Measurements from ENCODE around the gene PRAME.
"Not testable (repeated sequence)": the region's sequence is repeated elsewhere in the genome, so short reads cannot be mapped to it uniquely, and the experiment has no call there.

DNA sequence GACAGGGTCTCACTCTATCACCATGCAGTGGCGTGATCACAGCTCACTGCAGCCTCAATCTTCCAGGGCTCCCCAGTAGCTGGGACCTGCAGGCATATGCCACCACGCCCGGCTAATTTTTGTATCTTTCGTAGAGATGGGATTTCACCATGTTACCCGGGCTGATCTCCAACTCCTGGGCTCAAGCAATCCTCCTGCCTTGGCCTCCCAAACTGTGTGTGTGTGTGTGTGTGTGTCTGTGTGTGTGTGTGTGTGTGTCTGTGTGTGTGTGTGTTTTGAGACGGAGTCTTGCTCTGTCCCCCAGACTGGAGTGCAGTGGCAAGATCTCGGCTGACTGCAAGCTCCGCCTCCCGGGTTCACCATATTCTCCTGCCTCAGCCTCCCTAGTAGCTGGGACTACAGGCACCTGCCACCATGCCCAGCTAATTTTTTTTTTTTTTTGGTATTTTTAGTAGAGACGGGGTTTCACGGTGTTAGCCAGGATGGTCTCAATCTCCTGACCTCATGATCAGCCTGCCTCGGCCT lies 26.5 kb downstream of the PRAME start:
- TF ChIP-seq POU2F2 (IDR thresholded peaks at IDR 0.05; ENCODE audit: borderline replicate concordance, low read depth, low read length); CREB1 (IDR thresholded peaks at IDR 0.05; ENCODE audit: low read depth); NR2C1 (IDR thresholded peaks at IDR 0.05); TCF12 (IDR thresholded peaks at IDR 0.05; ENCODE audit: low read depth, low read length); POLR2A (IDR thresholded peaks at IDR 0.05; ENCODE audit: low read depth, low read length); RAD21 (IDR thresholded peaks at IDR 0.05; ENCODE audit: insufficient read depth, low read depth, low read length); YY1 (IDR thresholded peaks at IDR 0.05; ENCODE audit: low read depth, low read length); ZZZ3 (IDR thresholded peaks at IDR 0.05; ENCODE audit: control insufficient read depth, insufficient read length, low read depth): not testable (repeated sequence)
- TF ChIP-seq, protein P1, sequence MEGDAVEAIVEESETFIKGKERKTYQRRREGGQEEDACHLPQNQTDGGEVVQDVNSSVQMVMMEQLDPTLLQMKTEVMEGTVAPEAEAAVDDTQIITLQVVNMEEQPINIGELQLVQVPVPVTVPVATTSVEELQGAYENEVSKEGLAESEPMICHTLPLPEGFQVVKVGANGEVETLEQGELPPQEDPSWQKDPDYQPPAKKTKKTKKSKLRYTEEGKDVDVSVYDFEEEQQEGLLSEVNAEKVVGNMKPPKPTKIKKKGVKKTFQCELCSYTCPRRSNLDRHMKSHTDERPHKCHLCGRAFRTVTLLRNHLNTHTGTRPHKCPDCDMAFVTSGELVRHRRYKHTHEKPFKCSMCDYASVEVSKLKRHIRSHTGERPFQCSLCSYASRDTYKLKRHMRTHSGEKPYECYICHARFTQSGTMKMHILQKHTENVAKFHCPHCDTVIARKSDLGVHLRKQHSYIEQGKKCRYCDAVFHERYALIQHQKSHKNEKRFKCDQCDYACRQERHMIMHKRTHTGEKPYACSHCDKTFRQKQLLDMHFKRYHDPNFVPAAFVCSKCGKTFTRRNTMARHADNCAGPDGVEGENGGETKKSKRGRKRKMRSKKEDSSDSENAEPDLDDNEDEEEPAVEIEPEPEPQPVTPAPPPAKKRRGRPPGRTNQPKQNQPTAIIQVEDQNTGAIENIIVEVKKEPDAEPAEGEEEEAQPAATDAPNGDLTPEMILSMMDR (IDR thresholded peaks at IDR 0.05 in 2 of 3, conservative IDR thresholded peaks at IDR 0.05 in 1 of 3; ENCODE audit: control insufficient read depth in 2 of 3, extremely low read depth in 1 of 3, insufficient read depth in 1 of 3, low read depth in 3 of 3, low read length in 3 of 3), result not testable (repeated sequence)
- TF ChIP-seq, protein P2, sequence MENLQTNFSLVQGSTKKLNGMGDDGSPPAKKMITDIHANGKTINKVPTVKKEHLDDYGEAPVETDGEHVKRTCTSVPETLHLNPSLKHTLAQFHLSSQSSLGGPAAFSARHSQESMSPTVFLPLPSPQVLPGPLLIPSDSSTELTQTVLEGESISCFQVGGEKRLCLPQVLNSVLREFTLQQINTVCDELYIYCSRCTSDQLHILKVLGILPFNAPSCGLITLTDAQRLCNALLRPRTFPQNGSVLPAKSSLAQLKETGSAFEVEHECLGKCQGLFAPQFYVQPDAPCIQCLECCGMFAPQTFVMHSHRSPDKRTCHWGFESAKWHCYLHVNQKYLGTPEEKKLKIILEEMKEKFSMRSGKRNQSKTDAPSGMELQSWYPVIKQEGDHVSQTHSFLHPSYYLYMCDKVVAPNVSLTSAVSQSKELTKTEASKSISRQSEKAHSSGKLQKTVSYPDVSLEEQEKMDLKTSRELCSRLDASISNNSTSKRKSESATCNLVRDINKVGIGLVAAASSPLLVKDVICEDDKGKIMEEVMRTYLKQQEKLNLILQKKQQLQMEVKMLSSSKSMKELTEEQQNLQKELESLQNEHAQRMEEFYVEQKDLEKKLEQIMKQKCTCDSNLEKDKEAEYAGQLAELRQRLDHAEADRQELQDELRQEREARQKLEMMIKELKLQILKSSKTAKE (IDR thresholded peaks at IDR 0.05; ENCODE audit: low read depth, poor library complexity, severe bottlenecking), result not testable (repeated sequence)
- TF ChIP-seq, protein P3, sequence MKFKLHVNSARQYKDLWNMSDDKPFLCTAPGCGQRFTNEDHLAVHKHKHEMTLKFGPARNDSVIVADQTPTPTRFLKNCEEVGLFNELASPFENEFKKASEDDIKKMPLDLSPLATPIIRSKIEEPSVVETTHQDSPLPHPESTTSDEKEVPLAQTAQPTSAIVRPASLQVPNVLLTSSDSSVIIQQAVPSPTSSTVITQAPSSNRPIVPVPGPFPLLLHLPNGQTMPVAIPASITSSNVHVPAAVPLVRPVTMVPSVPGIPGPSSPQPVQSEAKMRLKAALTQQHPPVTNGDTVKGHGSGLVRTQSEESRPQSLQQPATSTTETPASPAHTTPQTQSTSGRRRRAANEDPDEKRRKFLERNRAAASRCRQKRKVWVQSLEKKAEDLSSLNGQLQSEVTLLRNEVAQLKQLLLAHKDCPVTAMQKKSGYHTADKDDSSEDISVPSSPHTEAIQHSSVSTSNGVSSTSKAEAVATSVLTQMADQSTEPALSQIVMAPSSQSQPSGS (IDR thresholded peaks at IDR 0.05; ENCODE audit: low read length), result not testable (repeated sequence)
- TF ChIP-seq, protein P4, sequence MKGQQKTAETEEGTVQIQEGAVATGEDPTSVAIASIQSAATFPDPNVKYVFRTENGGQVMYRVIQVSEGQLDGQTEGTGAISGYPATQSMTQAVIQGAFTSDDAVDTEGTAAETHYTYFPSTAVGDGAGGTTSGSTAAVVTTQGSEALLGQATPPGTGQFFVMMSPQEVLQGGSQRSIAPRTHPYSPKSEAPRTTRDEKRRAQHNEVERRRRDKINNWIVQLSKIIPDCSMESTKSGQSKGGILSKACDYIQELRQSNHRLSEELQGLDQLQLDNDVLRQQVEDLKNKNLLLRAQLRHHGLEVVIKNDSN (IDR thresholded peaks at IDR 0.05; ENCODE audit: borderline replicate concordance, extremely low read length, insufficient read depth, low read depth, low read length), result not testable (repeated sequence)

Data from GM12878 (cell line).